H1 (cell line): ENCODE measurements around the gene MACROD2. TPM values are rescaled to one million over a fixed set of nuclear protein-coding genes. Genes with fewer than 3 reads are reported as not detected.

Source experiments
- CTCF ChIA-PET: fragments of 300-600 bp; sonication (Branson Sonifier 250); formaldehyde crosslinking; loops from one replicate; lab custom pipeline; 2021; ENCODE audit not compliant: partially characterized antibody; lab: Charles Lee
- POLR2A ChIA-PET: fragments of 300-600 bp; sonication (Branson Sonifier 250); formaldehyde crosslinking; loops from one replicate; lab custom pipeline; 2021; ENCODE audit warnings: inconsistent platforms; ENCODE audit not compliant: partially characterized antibody; lab: Charles Lee
- DNase-seq, 2 experiments: peaks; one replicate each; pipeline versions ENCODE4 v3.0.0 to v3.0.0-alpha.2; 2010 to 2022; ENCODE audit warnings: low spot score in 2 of 2, low read depth in 1 of 2, mixed read lengths in 1 of 2
- FAIRE-seq: peaks from 2 replicates; lab custom pipeline; 2011; peaks lifted over from hg19 to GRCh38; lab: Jason Lieb, UNC
- H2AFZ ChIP-seq: 2 replicates; pipeline ENCODE4 v1.8.1; 2012; ENCODE audit warnings: low read length, inconsistent platforms
- H2AK5ac ChIP-seq: 2 replicates; pipeline ENCODE4 v1.6.1; 2013; ENCODE audit warnings: low read depth, low read length
- H2BK120ac ChIP-seq: replicated peaks from 2 replicates; pipeline ENCODE3; 2013; ENCODE audit warnings: low read depth, low read length, inconsistent platforms
- H2BK12ac ChIP-seq: 2 replicates; pipeline ENCODE4 v1.6.1; 2013; ENCODE audit warnings: low read depth, low read length
- H2BK15ac ChIP-seq: 2 replicates; pipeline ENCODE4 v1.6.1; 2013; ENCODE audit warnings: low read length
- H2BK20ac ChIP-seq: 2 replicates; pipeline ENCODE4 v1.6.1; 2013; ENCODE audit warnings: low read length
- H2BK5ac ChIP-seq: 2 replicates; pipeline ENCODE4 v1.6.1; 2013; ENCODE audit warnings: low read depth, low read length
- H3K14ac ChIP-seq: 2 replicates; pipeline ENCODE4 v1.6.1; 2013; ENCODE audit warnings: inconsistent platforms; ENCODE audit not compliant: insufficient read length
- H3K18ac ChIP-seq: 2 replicates; pipeline ENCODE4 v1.6.1; 2013; ENCODE audit warnings: low read length; ENCODE audit errors: extremely low read depth
- H3K23ac ChIP-seq: 2 replicates; pipeline ENCODE4 v1.6.1; 2013; ENCODE audit warnings: inconsistent platforms; ENCODE audit not compliant: insufficient read length
- H3K23me2 ChIP-seq: 2 replicates; pipeline ENCODE4 v1.6.1; 2013; ENCODE audit warnings: low read depth, low read length
- H3K27ac ChIP-seq: 2 replicates; pipeline ENCODE4 v1.6.1; 2011; ENCODE audit warnings: low read depth, low read length, inconsistent platforms
- H3K27me3 ChIP-seq, 4 experiments: replicated peaks in 1 of 4; 1 replicate in 1 of 4; 2 replicates in 3 of 4; pipeline versions ENCODE4 v1.6.1 to v1.8.1; 2011 to 2013; ENCODE audit warnings: low read length in 3 of 4, mild to moderate bottlenecking in 3 of 4, inconsistent platforms in 2 of 4, mixed read lengths in 2 of 4, moderate library complexity in 1 of 4; ENCODE audit not compliant: control insufficient read depth in 3 of 4, insufficient read depth in 3 of 4; ENCODE audit errors: extremely low read depth in 1 of 4
- H3K36me3 ChIP-seq, 4 experiments: 2 replicates each; pipeline versions ENCODE4 v1.6.1 to v1.8.1; 2011 to 2013; ENCODE audit warnings: mild to moderate bottlenecking in 4 of 4, low read length in 3 of 4, moderate library complexity in 2 of 4, control low read depth in 1 of 4, inconsistent platforms in 1 of 4; ENCODE audit not compliant: insufficient read depth in 4 of 4, control insufficient read depth in 2 of 4
- H3K4ac ChIP-seq: replicated peaks from 2 replicates; pipeline ENCODE3; 2013; ENCODE audit warnings: low read length, low read depth, mixed read lengths, inconsistent platforms; ENCODE audit not compliant: insufficient read length
- H3K4me1 ChIP-seq, 4 experiments: replicated peaks in 1 of 4; 1 replicate in 1 of 4; 2 replicates in 3 of 4; pipeline versions ENCODE4 v1.6.1 to v1.8.1; 2011 to 2013; ENCODE audit warnings: low read length in 3 of 4, inconsistent platforms in 2 of 4, mixed read lengths in 1 of 4; ENCODE audit not compliant: insufficient read depth in 4 of 4, control insufficient read depth in 3 of 4
- H3K4me2 ChIP-seq, 2 experiments: 2 replicates each; pipeline versions ENCODE4 v1.6.1 to v1.8.1; 2011 to 2013; ENCODE audit warnings: low read depth in 2 of 2, low read length in 2 of 2, control low read depth in 1 of 2, inconsistent platforms in 1 of 2, mild to moderate bottlenecking in 1 of 2; ENCODE audit not compliant: insufficient read depth in 1 of 2
- H3K4me3 ChIP-seq, 4 experiments: fragments of 200-600, 300-600 bp in 1 of 4; sonication (generic), shearing (Covaris generic), sonication (Bioruptor Twin) in 1 of 4; 2 replicates each; pipeline versions ENCODE4 v1.5.1 to v1.8.1; 2011 to 2016; ENCODE audit warnings: low read length in 4 of 4, low read depth in 3 of 4, control low read depth in 2 of 4, inconsistent platforms in 2 of 4, mild to moderate bottlenecking in 2 of 4, mixed read lengths in 1 of 4, moderate library complexity in 1 of 4; ENCODE audit not compliant: insufficient read depth in 2 of 4; ENCODE audit errors: extremely low read depth in 1 of 4
- H3K56ac ChIP-seq: replicated peaks from 2 replicates; pipeline ENCODE3; 2013; ENCODE audit warnings: low read depth, mild to moderate bottlenecking, mixed read lengths, low read length, inconsistent platforms; ENCODE audit not compliant: insufficient read length
- H3K79me1 ChIP-seq: 2 replicates; pipeline ENCODE4 v1.6.1; 2013; ENCODE audit warnings: low read depth, low read length, control low read depth
- H3K79me2 ChIP-seq, 2 experiments: 2 replicates each; pipeline versions ENCODE4 v1.6.1 to v1.8.1; 2012 to 2013; ENCODE audit warnings: low read length in 2 of 2, mild to moderate bottlenecking in 2 of 2, inconsistent platforms in 1 of 2; ENCODE audit not compliant: insufficient read depth in 2 of 2, control insufficient read depth in 1 of 2
- H3K9ac ChIP-seq, 4 experiments: replicated peaks in 1 of 4; 1 replicate in 1 of 4; 2 replicates in 3 of 4; pipeline versions ENCODE4 v1.6.1 to v1.8.1; 2011 to 2013; ENCODE audit warnings: low read depth in 3 of 4, low read length in 3 of 4, control low read depth in 2 of 4, mild to moderate bottlenecking in 2 of 4, moderate library complexity in 2 of 4, inconsistent platforms in 1 of 4; ENCODE audit errors: extremely low read depth in 1 of 4
- H3K9me3 ChIP-seq, 2 experiments: 2 replicates each; pipeline versions ENCODE4 v1.6.1 to v1.8.1; 2012 to 2013; ENCODE audit warnings: mild to moderate bottlenecking in 2 of 2, moderate library complexity in 2 of 2, control low read depth in 1 of 2, inconsistent platforms in 1 of 2, low read depth in 1 of 2, low read length in 1 of 2, mixed read lengths in 1 of 2; ENCODE audit not compliant: insufficient read depth in 2 of 2
- H4K20me1 ChIP-seq, 2 experiments: replicated peaks in 1 of 2; 2 replicates each; pipeline versions ENCODE3 to v1.8.1; 2011 to 2013; ENCODE audit warnings: inconsistent platforms in 2 of 2, low read length in 2 of 2, mild to moderate bottlenecking in 1 of 2; ENCODE audit not compliant: insufficient read depth in 2 of 2, control insufficient read depth in 1 of 2
- H4K5ac ChIP-seq: 2 replicates; pipeline ENCODE4 v1.6.1; 2013; ENCODE audit warnings: low read length, low read depth, mixed read lengths, inconsistent platforms; ENCODE audit not compliant: insufficient read length
- H4K8ac ChIP-seq: 2 replicates; pipeline ENCODE4 v1.8.0; 2013; ENCODE audit warnings: mild to moderate bottlenecking, moderate library complexity, low read length, inconsistent platforms; ENCODE audit not compliant: insufficient read depth; ENCODE audit errors: extremely low read depth
- H4K91ac ChIP-seq: replicated peaks from 2 replicates; pipeline ENCODE3; 2013; ENCODE audit warnings: low read length, mixed read lengths, inconsistent platforms; ENCODE audit not compliant: insufficient read length
- ATF3 ChIP-seq: IDR thresholded peaks from 2 replicates; pipeline ENCODE4 v1.6.1; 2011; ENCODE audit warnings: low read depth, mild to moderate bottlenecking, low read length; ENCODE audit not compliant: insufficient read depth
- BACH1 ChIP-seq: IDR thresholded peaks from 2 replicates; pipeline ENCODE4 v1.6.1; 2012; ENCODE audit warnings: low read length, improper control_type of control experiment
- BRCA1 ChIP-seq: IDR thresholded peaks from 2 replicates; pipeline ENCODE4 v1.6.1; 2012; ENCODE audit warnings: low read depth, low read length, improper control_type of control experiment
- CEBPB ChIP-seq: IDR thresholded peaks from 2 replicates; pipeline ENCODE4 v1.6.1; 2012; ENCODE audit warnings: low read depth, low read length
- CHD2 ChIP-seq: IDR thresholded peaks from 2 replicates; pipeline ENCODE4 v1.6.1; 2012; ENCODE audit warnings: low read length, improper control_type of control experiment
- E2F6 ChIP-seq: IDR thresholded peaks from 2 replicates; pipeline ENCODE4 v1.6.1; 2012; ENCODE audit warnings: inconsistent platforms
- HDAC2 ChIP-seq, 2 experiments: fragments of 300-600 bp in 1 of 2; sonication (generic) in 1 of 2; IDR thresholded peaks; 2 replicates each; pipeline ENCODE4 v1.6.1; 2011 to 2012; ENCODE audit warnings: low read depth in 2 of 2, low read length in 2 of 2, mild to moderate bottlenecking in 2 of 2, moderate library complexity in 2 of 2, borderline replicate concordance in 1 of 2, inconsistent platforms in 1 of 2
- MAFK ChIP-seq: IDR thresholded peaks from 2 replicates; pipeline ENCODE4 v1.6.1; 2012; ENCODE audit warnings: low read depth, mild to moderate bottlenecking, improper control_type of control experiment, low read length
- PHF8 ChIP-seq: fragments of 200-600 bp; sonication (generic); conservative IDR thresholded peaks from 2 replicates; pipeline ENCODE4 v1.7.1; 2012; ENCODE audit warnings: low read depth, mild to moderate bottlenecking, inconsistent platforms, low read length, moderate library complexity
- POLR2A ChIP-seq, 2 experiments: IDR thresholded peaks; 1 replicate in 1 of 2; 2 replicates in 1 of 2; pipeline ENCODE4 v1.6.1; 2011; ENCODE audit warnings: low read depth in 2 of 2, low read length in 2 of 2, mild to moderate bottlenecking in 2 of 2; ENCODE audit errors: control extremely low read depth in 1 of 2
- RNF2 ChIP-seq: fragments of 200-900, 300-1000 bp; sonication (generic); IDR thresholded peaks from 2 replicates; pipeline ENCODE4 v1.7.1; 2016; ENCODE audit warnings: borderline replicate concordance, low read depth, mild to moderate bottlenecking, antibody characterized with exemption, low read length; ENCODE audit not compliant: poor library complexity, severe bottlenecking; ENCODE audit errors: missing control alignments
- SIX5 ChIP-seq: IDR thresholded peaks from 2 replicates; pipeline ENCODE4 v1.6.1; 2011; ENCODE audit warnings: mild to moderate bottlenecking, low read depth, low read length
- SRF ChIP-seq: IDR thresholded peaks from 2 replicates; pipeline ENCODE4 v1.6.1; 2011; ENCODE audit warnings: mild to moderate bottlenecking, low read depth, low read length, moderate library complexity
- TBP ChIP-seq: IDR thresholded peaks from 2 replicates; pipeline ENCODE4 v1.6.1; 2011; ENCODE audit warnings: low read depth, low read length, improper control_type of control experiment
- WGBS, 2 experiments: shearing (Covaris generic) in 1 of 2; methylation state at CpG; one replicate each; pipeline versions ENCODE4 v1.1.6 to v1.1.7; 2013 to 2015; ENCODE audit warnings: low lambda C conversion rate in 2 of 2, mixed read lengths in 2 of 2, inconsistent platforms in 1 of 2, low coverage in 1 of 2, missing lambda C conversion rate in 1 of 2; ENCODE audit not compliant: insufficient replicate concordance in 2 of 2, insufficient coverage in 1 of 2, insufficient read length in 1 of 2; ENCODE audit errors: extremely low coverage in 1 of 2, missing lambda C conversion rate in 1 of 2; 5-methylcytosine and 5-hydroxymethylcytosine counted together
- polyA plus RNA-seq, 7 experiments: library from polyadenylated mRNA; depleted of rRNA in 3 of 7; stranded (reverse) in 5 of 7; unstranded in 2 of 7; fragments of >200 nt in 5 of 7; fragments of 200-250 nt in 2 of 7; gene quantifications; 1 replicate in 5 of 7; 2 replicates in 1 of 7; 4 replicates in 1 of 7; pipeline versions ENCODE4 v1.2.1 to v1.2.3, GENCODE V29; 2011 to 2013; ENCODE audit warnings: missing spikeins in 2 of 7, mixed read lengths in 2 of 7
- total RNA-seq: library from RNA; stranded (reverse); fragmentation: NEBNext Ultra II Directional; extraction: Animal tissue kit (Norgen Biotek cat#: 25700); gene quantifications from 2 replicates; pipeline ENCODE4 v1.2.1, GENCODE V29; 2021

The MACROD2 gene
- total and polyA plus RNA-seq, 2 of the 8 experiments (the other 6 are each of a cell fraction or from before 2014, with no cell fraction given) = 0.70 to 3.9 TPM

DNA sequence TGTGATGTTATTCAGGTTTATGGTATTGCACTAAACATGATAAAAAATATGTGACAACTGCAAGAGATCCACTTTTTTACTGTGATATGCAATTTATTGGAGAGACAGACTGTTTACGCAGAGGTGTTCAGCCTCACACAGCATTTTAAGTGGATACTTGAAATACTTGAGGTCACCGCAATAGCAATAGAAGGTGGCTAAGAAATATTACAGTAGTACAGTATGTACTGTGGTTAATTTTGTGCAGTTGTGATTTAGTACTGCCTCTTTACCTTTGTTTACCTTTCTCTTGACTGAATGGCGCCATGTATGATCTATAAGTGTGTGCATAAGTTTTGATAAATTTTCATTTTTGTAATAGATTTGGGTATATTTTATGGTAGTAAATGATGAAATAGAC, 17.4 kb downstream of the MACROD2 start:
- no peaks in the 10 kb centered on the region; a peak in 1 of 8 replicates for H3K36me3 ChIP-seq
- H3K4me2 ChIP-seq = no peak overlapping the region
- H2AK5ac ChIP-seq = no peak overlapping the region
- TF ChIP-seq BRCA1 (no peak), CEBPB (no peak), BACH1 (no peak), PHF8 (no peak), HDAC2 (IDR thresholded peaks at IDR 0.05; ENCODE audit: borderline replicate concordance in 1 of 2, low read depth in 2 of 2, low read length in 2 of 2) (no peak), CHD2 (no peak), RNF2 (no peak), MAFK (no peak), E2F6 (no peak), POLR2A (IDR thresholded peaks at IDR 0.05; ENCODE audit: control extremely low read depth in 1 of 2, low read depth in 2 of 2, low read length in 2 of 2) (no peak), SIX5 (no peak), ATF3 (no peak), SRF (no peak), TBP (no peak)
- TF ChIP-seq, all 59 proteins: peak for 0
- H3K79me2 ChIP-seq = no peaks in the 10 kb centered on the region
- no peak overlapping the region for H3K4me3 ChIP-seq
- WGBS, 2 experiments = 89% methylated on average over 3 of the region's 3 CpGs; no CpG with 5 or more reads in 1 of the 2 experiments
- H3K9ac ChIP-seq = no peak overlapping the region
- no peak overlapping the region for H3K14ac ChIP-seq
- H3K56ac ChIP-seq = no peak overlapping the region
- no peaks in the 10 kb centered on the region for H3K79me1 ChIP-seq
- H2BK120ac ChIP-seq = no peak overlapping the region
- CTCF ChIA-PET = no interaction called here
- no peak overlapping the region for H2AFZ ChIP-seq
- H3K27ac ChIP-seq = no peak overlapping the region
- no peaks in the 10 kb centered on the region for H3K23me2 ChIP-seq
- no peaks in the 10 kb centered on the region for H3K27me3 ChIP-seq
- H3K4ac ChIP-seq = no peak overlapping the region
- no peak for FAIRE-seq
- H2BK12ac ChIP-seq = no peak overlapping the region
- no peak overlapping the region for H3K18ac ChIP-seq
- H4K8ac ChIP-seq = no peak overlapping the region
- DNase-seq = no peak
- no peak overlapping the region for H2BK15ac ChIP-seq
- no peaks in the 10 kb centered on the region for H4K20me1 ChIP-seq
- no peak overlapping the region for H4K91ac ChIP-seq
- H2BK5ac ChIP-seq = no peak overlapping the region
- H2BK20ac ChIP-seq = no peak overlapping the region
- POLR2A ChIA-PET = no interaction called here
- peaks cover 0 to 3% of the 10 kb centered on the region in 2 experiments; a peak in 1 of 4 replicates for H3K9me3 ChIP-seq
- H4K5ac ChIP-seq = no peak overlapping the region
- no peaks in the 10 kb centered on the region for H3K4me1 ChIP-seq
- no peak overlapping the region for H3K23ac ChIP-seq
